Keratinocyte (primary cell): ENCODE data around the gene ZSWIM6.

Experiments
- CTCF ChIP-seq, 3 experiments: IDR thresholded peaks in 1 of 3; conservative IDR thresholded peaks in 1 of 3; optimal IDR thresholded peaks in 1 of 3; 2 replicates in 2 of 3; 3 replicates in 1 of 3; pipeline versions ENCODE3 to v1.5.1; 2011; ENCODE audit warnings: low read length in 3 of 3, mild to moderate bottlenecking in 3 of 3, moderate library complexity in 2 of 3, control low read depth in 1 of 3, inconsistent platforms in 1 of 3; ENCODE audit not compliant: insufficient read depth in 2 of 3; ENCODE audit errors: extremely low read depth in 1 of 3
- EZH2 ChIP-seq: IDR thresholded peaks from one replicate; pipeline ENCODE4 v1.6.1; 2012; ENCODE audit warnings: inconsistent platforms, mild to moderate bottlenecking, low read length, moderate library complexity

- TF ChIP-seq CTCF (optimal IDR thresholded peaks at IDR 0.05 in 1 of 3, IDR thresholded peaks at IDR 0.05 in 1 of 3, conservative IDR thresholded peaks at IDR 0.05 in 1 of 3; ENCODE audit: extremely low read depth in 1 of 3, insufficient read depth in 2 of 3, low read length in 3 of 3) (no peak), EZH2 (no peak)
Measured at GRCh38 chr5:61348447-61348846, 16.4 kb downstream of the ZSWIM6 start.
